ENCODE data around the gene ROMO1. TPM values are rescaled to one million over a fixed set of nuclear protein-coding genes. Genes with fewer than 3 reads are reported as not detected.

ROMO1 gene
- total and polyA plus RNA-seq, 2 of the 8 experiments (the other 6 are each of a cell fraction or from before 2014, with no cell fraction given), result 164 to 702 TPM

DNA sequence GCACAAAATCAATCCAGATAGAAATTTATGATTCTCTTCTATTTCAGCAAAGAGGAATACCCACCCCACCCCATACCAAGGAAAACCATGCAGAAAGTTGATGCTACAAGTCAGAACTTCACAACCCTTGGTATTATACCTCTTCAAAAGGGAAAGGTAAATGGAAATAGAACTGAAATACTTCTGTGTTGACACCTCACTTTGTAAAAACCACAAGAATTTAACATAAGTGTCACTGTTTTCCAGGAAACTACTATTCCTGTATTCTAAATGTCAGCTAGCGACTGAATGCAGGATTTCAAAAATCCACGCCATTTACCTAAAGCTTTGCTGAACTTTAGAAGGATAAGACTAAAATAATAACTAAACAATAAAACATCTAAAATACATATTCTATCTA is 38.2 kb upstream of the ROMO1 start:
- peaks cover 51 to 56% of the 10 kb centered on the region in 2 experiments for H4K20me1 ChIP-seq (replicated peaks in 1 of 2; ENCODE audit: control insufficient read depth in 1 of 2, insufficient read depth in 2 of 2, low read length in 2 of 2)
- peak overlapping the region in 1 of 4 experiments; percentile 92; a peak in 2 of 8 replicates for H3K4me3 ChIP-seq (ENCODE audit: extremely low read depth in 1 of 4, insufficient read depth in 2 of 4, low read depth in 3 of 4, low read length in 4 of 4)
- no peaks in the 10 kb centered on the region for H3K79me1 ChIP-seq (ENCODE audit: low read depth, low read length)
- H3K27ac ChIP-seq (ENCODE audit: low read depth, low read length), result no peak overlapping the region
- WGBS, 2 experiments (ENCODE audit: extremely low coverage in 1 of 2, insufficient coverage in 1 of 2, insufficient read length in 1 of 2, insufficient replicate concordance in 2 of 2, low coverage in 1 of 2, low lambda C conversion rate in 2 of 2, missing lambda C conversion rate in 1 of 2), result 88% methylated on average over 2 of the region's 2 CpGs; no CpG with 5 or more reads in 1 of the 2 experiments
- no peak overlapping the region for H3K23ac ChIP-seq (ENCODE audit: insufficient read length)
- H2BK15ac ChIP-seq (ENCODE audit: low read length), result no peak overlapping the region
- H3K23me2 ChIP-seq (ENCODE audit: low read depth, low read length), result peaks cover 9% of the 10 kb centered on the region
- TF ChIP-seq HDAC6 (IDR thresholded peaks at IDR 0.05; ENCODE audit: low read depth, low read length) (no peak), TBP (IDR thresholded peaks at IDR 0.05; ENCODE audit: low read depth, low read length) (no peak), POLR2A (IDR thresholded peaks at IDR 0.05; ENCODE audit: control extremely low read depth in 1 of 2, low read depth in 2 of 2, low read length in 2 of 2) (no peak), KDM4A (IDR thresholded peaks at IDR 0.05; ENCODE audit: low read depth, low read length, severe bottlenecking) (no peak), BCL11A (IDR thresholded peaks at IDR 0.05; ENCODE audit: low read depth in 2 of 2, low read length in 2 of 2) (no peak), NRF1 (IDR thresholded peaks at IDR 0.05; ENCODE audit: low read depth, low read length) (no peak), ATF3 (IDR thresholded peaks at IDR 0.05; ENCODE audit: insufficient read depth, low read depth, low read length) (no peak), MAX (IDR thresholded peaks at IDR 0.05) (no peak)
- no peak overlapping the region for H2BK12ac ChIP-seq (ENCODE audit: low read depth, low read length)
- no peak for FAIRE-seq
- no peaks in the 10 kb centered on the region for H3K9me3 ChIP-seq (ENCODE audit: insufficient read depth in 2 of 2, low read depth in 1 of 2, low read length in 1 of 2)
- H2BK20ac ChIP-seq (ENCODE audit: low read length), result no peak overlapping the region
- ChIA-PET CTCF (ENCODE audit: partially characterized antibody) (interaction anchor here (1.6 to 2.0 kb wide), 2 partner anchors 12 to 43 kb away, joined by 3 to 6 read pairs; no protein-coding TSS in a partner anchor), POLR2A (ENCODE audit: partially characterized antibody) (interaction anchor here (1.1 to 2.5 kb wide), 8 partner anchors 9 to 223 kb away, joined by 3 to 10 read pairs (median 4); partner anchors contain the start of gene ERGIC3)
- no peaks in the 10 kb centered on the region for H3K36me3 ChIP-seq (ENCODE audit: control insufficient read depth in 2 of 4, insufficient read depth in 4 of 4, low read length in 3 of 4)
- no peak overlapping the region for H4K91ac ChIP-seq (replicated peaks; ENCODE audit: insufficient read length, low read length)
- no peak overlapping the region for H4K5ac ChIP-seq (ENCODE audit: insufficient read length, low read depth, low read length)
- no peak overlapping the region for H3K9ac ChIP-seq (replicated peaks in 1 of 4; ENCODE audit: extremely low read depth in 1 of 4, low read depth in 3 of 4, low read length in 3 of 4)
- no peak overlapping the region for H3K18ac ChIP-seq (ENCODE audit: extremely low read depth, low read length)
- H2BK120ac ChIP-seq (replicated peaks; ENCODE audit: low read depth, low read length), result no peak overlapping the region
- no peak overlapping the region for H3K56ac ChIP-seq (replicated peaks; ENCODE audit: insufficient read length, low read depth, low read length)
- H3K4me1 ChIP-seq (replicated peaks in 1 of 4; ENCODE audit: control insufficient read depth in 3 of 4, insufficient read depth in 4 of 4, low read length in 3 of 4), result peaks cover 0 to 7% (median 0%) of the 10 kb centered on the region in 4 experiments; a peak in 3 of 7 replicates
- no peak overlapping the region for H2AK5ac ChIP-seq (ENCODE audit: low read depth, low read length)
- no peak overlapping the region for H2BK5ac ChIP-seq (ENCODE audit: low read depth, low read length)
- H3K4me2 ChIP-seq (ENCODE audit: insufficient read depth in 1 of 2, low read depth in 2 of 2, low read length in 2 of 2), result peak overlapping the region; percentile 31 to 93; a peak in 2 of 4 replicates
- no peak for DNase-seq (ENCODE audit: low read depth in 1 of 2, low spot score in 2 of 2)
- H3K27me3 ChIP-seq (replicated peaks in 1 of 4; ENCODE audit: control insufficient read depth in 3 of 4, extremely low read depth in 1 of 4, insufficient read depth in 3 of 4, low read length in 3 of 4), result no peaks in the 10 kb centered on the region
- H3K4ac ChIP-seq (replicated peaks; ENCODE audit: insufficient read length, low read depth, low read length), result no peak overlapping the region
- H3K14ac ChIP-seq (ENCODE audit: insufficient read length), result no peak overlapping the region
- no peak overlapping the region for H2AFZ ChIP-seq (ENCODE audit: low read length)
- no peak overlapping the region for H4K8ac ChIP-seq (ENCODE audit: extremely low read depth, insufficient read depth, low read length)
- peaks cover 71 to 87% of the 10 kb centered on the region in 2 experiments for H3K79me2 ChIP-seq (ENCODE audit: control insufficient read depth in 1 of 2, insufficient read depth in 2 of 2, low read length in 2 of 2)
